Keratinocyte (primary cell): ENCODE measurements around the gene C4orf51. TPM values are rescaled to one million over a fixed set of nuclear protein-coding genes. Genes with fewer than 3 reads are reported as not detected.

Experiments
- DNase-seq: peaks from one replicate; pipeline ENCODE4 v3.0.0-alpha.2; 2011; ENCODE audit warnings: low read depth, missing footprints, low spot score
- FAIRE-seq: peaks from 2 replicates; lab custom pipeline; 2011; peaks lifted over from hg19 to GRCh38; lab: Jason Lieb, UNC
- H2AFZ ChIP-seq: 2 replicates; pipeline ENCODE4 v1.6.0; 2012; ENCODE audit warnings: low read length, control low read depth, inconsistent platforms; ENCODE audit not compliant: control insufficient read depth
- H3K27ac ChIP-seq: 2 replicates; pipeline ENCODE4 v1.5.1; 2011; ENCODE audit warnings: low read length; ENCODE audit not compliant: control insufficient read depth, insufficient read depth
- H3K27me3 ChIP-seq: 3 replicates; pipeline ENCODE4 v1.6.0; 2011; ENCODE audit warnings: low read length; ENCODE audit not compliant: control insufficient read depth, insufficient read depth; ENCODE audit errors: extremely low read depth
- H3K36me3 ChIP-seq, 2 experiments: 2 replicates in 1 of 2; 3 replicates in 1 of 2; pipeline ENCODE4 v1.5.1; 2011; ENCODE audit warnings: low read length in 2 of 2, mild to moderate bottlenecking in 1 of 2; ENCODE audit not compliant: control insufficient read depth in 2 of 2, insufficient read depth in 2 of 2; ENCODE audit errors: extremely low read depth in 1 of 2
- H3K4me1 ChIP-seq: 3 replicates; pipeline ENCODE4 v1.5.1; 2011; ENCODE audit warnings: low read length; ENCODE audit not compliant: control insufficient read depth, insufficient read depth; ENCODE audit errors: extremely low read depth
- H3K4me2 ChIP-seq: 3 replicates; pipeline ENCODE4 v1.6.0; 2011; ENCODE audit warnings: low read depth, low read length; ENCODE audit not compliant: control insufficient read depth, insufficient read depth; ENCODE audit errors: extremely low read depth
- H3K4me3 ChIP-seq, 3 experiments: fragments of 200-600 bp in 1 of 3; sonication (generic) in 1 of 3; 2 replicates in 2 of 3; 3 replicates in 1 of 3; pipeline ENCODE4 v1.5.1; 2011 to 2016; ENCODE audit warnings: low read length in 3 of 3, mild to moderate bottlenecking in 3 of 3, control low read depth in 2 of 3, inconsistent platforms in 1 of 3, low read depth in 1 of 3, mixed read lengths in 1 of 3, mixed run types in 1 of 3, moderate library complexity in 1 of 3; ENCODE audit not compliant: control insufficient read depth in 2 of 3, insufficient read depth in 2 of 3; ENCODE audit errors: extremely low read depth in 1 of 3
- H3K79me2 ChIP-seq: 2 replicates; pipeline ENCODE4 v1.6.0; 2012; ENCODE audit warnings: low read length; ENCODE audit not compliant: control insufficient read depth, insufficient read depth
- H3K9ac ChIP-seq: 3 replicates; pipeline ENCODE4 v1.6.0; 2011; ENCODE audit warnings: low read length; ENCODE audit not compliant: control insufficient read depth, insufficient read depth; ENCODE audit errors: extremely low read depth
- H3K9me1 ChIP-seq: 3 replicates; pipeline ENCODE4 v1.6.0; 2011; ENCODE audit warnings: low read length; ENCODE audit not compliant: control insufficient read depth, insufficient read depth; ENCODE audit errors: extremely low read depth
- H3K9me3 ChIP-seq: 2 replicates; pipeline ENCODE4 v1.5.1; 2012; ENCODE audit warnings: low read depth, low read length; ENCODE audit not compliant: control insufficient read depth
- H4K20me1 ChIP-seq: 3 replicates; pipeline ENCODE4 v1.6.0; 2011; ENCODE audit warnings: low read length; ENCODE audit not compliant: control insufficient read depth, insufficient read depth; ENCODE audit errors: extremely low read depth
- CTCF ChIP-seq, 3 experiments: IDR thresholded peaks in 1 of 3; conservative IDR thresholded peaks in 1 of 3; optimal IDR thresholded peaks in 1 of 3; 2 replicates in 2 of 3; 3 replicates in 1 of 3; pipeline versions ENCODE3 to v1.5.1; 2011; ENCODE audit warnings: low read length in 3 of 3, mild to moderate bottlenecking in 3 of 3, moderate library complexity in 2 of 3, control low read depth in 1 of 3, inconsistent platforms in 1 of 3; ENCODE audit not compliant: insufficient read depth in 2 of 3; ENCODE audit errors: extremely low read depth in 1 of 3
- EZH2 ChIP-seq: IDR thresholded peaks from one replicate; pipeline ENCODE4 v1.6.1; 2012; ENCODE audit warnings: inconsistent platforms, mild to moderate bottlenecking, low read length, moderate library complexity
- dilution Hi-C: fragments of 300-500 bp; cut with MboI; formaldehyde crosslinking; loops from one replicate; pipeline ENCODE4 v1.7.0; 2020; ENCODE audit warnings: low sequenced_read_pairs; ENCODE audit not compliant: extremely low pct_ligation_motif_present
- polyA plus RNA-seq, 5 experiments: library from polyadenylated mRNA; depleted of rRNA in 3 of 5; stranded (reverse) in 3 of 5; stranded (forward) in 1 of 5; unstranded in 1 of 5; fragments of >200 nt; gene quantifications; 1 replicate in 1 of 5; 2 replicates in 3 of 5; 3 replicates in 1 of 5; pipeline versions ENCODE4 v1.2.1 to v1.2.3, GENCODE V29; 2011 to 2012; ENCODE audit warnings: missing spikeins in 2 of 5, low read depth in 1 of 5, low replicate concordance in 1 of 5

The C4orf51 gene
- polyA plus RNA-seq, 1 donor (not counting 4 experiments of a cell fraction or from before 2014, with no cell fraction given): not detected

- no peak for DNase-seq
- no peak overlapping the region for H3K27ac ChIP-seq
- no peaks in the 10 kb centered on the region for H4K20me1 ChIP-seq
- H2AFZ ChIP-seq: no peak overlapping the region
- H3K4me3 ChIP-seq: no peak overlapping the region
- H3K79me2 ChIP-seq: no peaks in the 10 kb centered on the region
- H3K36me3 ChIP-seq: no peaks in the 10 kb centered on the region
- peaks cover 11% of the 10 kb centered on the region for H3K4me1 ChIP-seq
- peak overlapping the region; percentile 47 for H3K4me2 ChIP-seq
- H3K9ac ChIP-seq: no peak overlapping the region
- no peaks in the 10 kb centered on the region for H3K9me1 ChIP-seq
- H3K9me3 ChIP-seq: no peaks in the 10 kb centered on the region
- TF ChIP-seq EZH2: no peak
- no peak for TF ChIP-seq CTCF (optimal IDR thresholded peaks at IDR 0.05 in 1 of 3, IDR thresholded peaks at IDR 0.05 in 1 of 3, conservative IDR thresholded peaks at IDR 0.05 in 1 of 3; ENCODE audit: extremely low read depth in 1 of 3, insufficient read depth in 2 of 3, low read length in 3 of 3)
- no peaks in the 10 kb centered on the region for H3K27me3 ChIP-seq
- FAIRE-seq: peak; percentile 67
- dilution Hi-C loops: no loop called here
Observed at GRCh38 chr4:145716661-145717200, 36.8 kb downstream of the C4orf51 start.

- dilution Hi-C loops: no loop called here
- FAIRE-seq: no peak
- no peak overlapping the region for H3K4me3 ChIP-seq
Observed at GRCh38 chr4:145719752-145720624, 40.0 kb downstream of the C4orf51 start.

More at GRCh38 chr4:145719752-145720624, 40.0 kb downstream of the C4orf51 start:
- DNase-seq: no peak
- Histone ChIP-seq H4K20me1 (no peaks in the 10 kb centered on the region), H3K4me1 (peaks cover 20% of the 10 kb centered on the region), H3K9ac (no peak overlapping the region), H3K4me2 (no peak overlapping the region), H3K9me1 (no peaks in the 10 kb centered on the region), H3K27me3 (no peaks in the 10 kb centered on the region), H3K36me3 (no peaks in the 10 kb centered on the region), H3K9me3 (no peaks in the 10 kb centered on the region), H3K27ac (no peak overlapping the region), H3K79me2 (no peaks in the 10 kb centered on the region), H2AFZ (no peak overlapping the region)
- TF ChIP-seq EZH2 (no peak), CTCF (optimal IDR thresholded peaks at IDR 0.05 in 1 of 3, IDR thresholded peaks at IDR 0.05 in 1 of 3, conservative IDR thresholded peaks at IDR 0.05 in 1 of 3; ENCODE audit: extremely low read depth in 1 of 3, insufficient read depth in 2 of 3, low read length in 3 of 3) (no peak)
